Measurements from ENCODE around the gene SH3YL1.

DNA sequence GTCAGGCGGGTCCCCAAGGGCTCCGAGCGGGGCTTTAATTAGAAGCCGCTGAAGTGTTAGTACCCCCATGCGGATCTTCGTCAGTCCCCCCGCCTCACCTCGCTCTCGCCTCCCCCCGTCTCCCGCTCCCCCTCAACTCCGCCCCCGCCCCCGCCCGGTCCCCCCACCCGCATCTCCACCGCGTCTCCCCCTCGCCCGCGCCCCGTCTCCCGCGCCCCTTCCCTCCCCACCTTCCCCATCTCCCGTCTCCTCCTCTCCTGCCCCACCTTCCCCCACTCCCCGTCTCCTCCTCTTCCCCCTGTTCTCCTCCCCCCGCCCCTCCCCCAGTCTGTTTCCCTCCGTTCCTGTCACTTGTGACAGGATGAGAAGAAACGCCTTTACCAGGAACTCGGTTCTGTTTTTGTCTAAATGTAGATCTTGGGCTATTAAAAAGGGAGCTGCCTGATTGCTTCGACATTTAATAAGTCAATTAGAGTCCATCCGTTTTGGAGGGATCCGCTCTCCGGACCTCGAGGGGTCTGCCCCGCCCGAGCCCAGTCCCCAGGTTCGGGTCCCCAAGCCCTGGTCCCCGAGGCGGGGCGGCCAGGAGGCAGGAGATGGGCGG, 25.0 kb upstream of the SH3YL1 start:
- TF ChIP-seq, protein P1, sequence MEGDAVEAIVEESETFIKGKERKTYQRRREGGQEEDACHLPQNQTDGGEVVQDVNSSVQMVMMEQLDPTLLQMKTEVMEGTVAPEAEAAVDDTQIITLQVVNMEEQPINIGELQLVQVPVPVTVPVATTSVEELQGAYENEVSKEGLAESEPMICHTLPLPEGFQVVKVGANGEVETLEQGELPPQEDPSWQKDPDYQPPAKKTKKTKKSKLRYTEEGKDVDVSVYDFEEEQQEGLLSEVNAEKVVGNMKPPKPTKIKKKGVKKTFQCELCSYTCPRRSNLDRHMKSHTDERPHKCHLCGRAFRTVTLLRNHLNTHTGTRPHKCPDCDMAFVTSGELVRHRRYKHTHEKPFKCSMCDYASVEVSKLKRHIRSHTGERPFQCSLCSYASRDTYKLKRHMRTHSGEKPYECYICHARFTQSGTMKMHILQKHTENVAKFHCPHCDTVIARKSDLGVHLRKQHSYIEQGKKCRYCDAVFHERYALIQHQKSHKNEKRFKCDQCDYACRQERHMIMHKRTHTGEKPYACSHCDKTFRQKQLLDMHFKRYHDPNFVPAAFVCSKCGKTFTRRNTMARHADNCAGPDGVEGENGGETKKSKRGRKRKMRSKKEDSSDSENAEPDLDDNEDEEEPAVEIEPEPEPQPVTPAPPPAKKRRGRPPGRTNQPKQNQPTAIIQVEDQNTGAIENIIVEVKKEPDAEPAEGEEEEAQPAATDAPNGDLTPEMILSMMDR (conservative IDR thresholded peaks at IDR 0.05 in 1 of 2, IDR thresholded peaks at IDR 0.05 in 1 of 2; ENCODE audit: extremely low read depth in 1 of 2, insufficient read depth in 1 of 2, low read depth in 1 of 2, low read length in 2 of 2) = no peak
- no peak for TF ChIP-seq EZH2 (IDR thresholded peaks at IDR 0.05; ENCODE audit: borderline replicate concordance, low read length)
